IPS-18c (cell line): ENCODE results near the gene HOXB2.

Experiments used
- H3K4me3 ChIP-seq: 2 replicates; pipeline ENCODE4 v1.7.0; 2013; ENCODE audit warnings: low read depth, mild to moderate bottlenecking, low read length, moderate library complexity; ENCODE audit not compliant: insufficient read depth
- H3K9me3 ChIP-seq: one replicate; pipeline ENCODE4 v1.6.1; 2013; ENCODE audit warnings: mild to moderate bottlenecking, low read length, moderate library complexity; ENCODE audit not compliant: control insufficient read depth, insufficient read depth

The HOXB2 gene

DNA sequence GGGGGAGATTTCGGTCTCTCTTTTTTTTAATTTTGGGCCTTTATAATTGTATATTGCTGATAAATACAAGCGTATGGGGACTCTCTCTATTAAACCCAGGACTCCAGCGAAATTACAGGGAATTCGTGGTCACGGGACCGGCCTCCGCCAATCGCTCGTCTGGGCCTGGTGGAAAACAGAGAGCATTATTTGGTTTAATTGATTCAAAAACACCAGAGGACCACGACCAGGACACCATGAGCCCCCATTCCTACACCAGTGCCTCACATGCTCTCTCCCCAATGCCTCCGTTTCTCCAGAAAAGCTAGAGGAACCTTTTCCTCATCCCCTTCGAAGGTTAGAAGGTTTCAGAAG, at the start of gene HOXB2:
Gene HOXB2, minus strand, starts transcription at position 88 of the 354 bp plus-strand sequence. CDS start 198 bp downstream, outside the sequence.
- Histone ChIP-seq H3K4me3 (peak within 1 kb of the TSS; percentile 47; the same call in 1 of the 2 replicates), H3K9me3 (no peaks in the 10 kb centered on the region)

DNA sequence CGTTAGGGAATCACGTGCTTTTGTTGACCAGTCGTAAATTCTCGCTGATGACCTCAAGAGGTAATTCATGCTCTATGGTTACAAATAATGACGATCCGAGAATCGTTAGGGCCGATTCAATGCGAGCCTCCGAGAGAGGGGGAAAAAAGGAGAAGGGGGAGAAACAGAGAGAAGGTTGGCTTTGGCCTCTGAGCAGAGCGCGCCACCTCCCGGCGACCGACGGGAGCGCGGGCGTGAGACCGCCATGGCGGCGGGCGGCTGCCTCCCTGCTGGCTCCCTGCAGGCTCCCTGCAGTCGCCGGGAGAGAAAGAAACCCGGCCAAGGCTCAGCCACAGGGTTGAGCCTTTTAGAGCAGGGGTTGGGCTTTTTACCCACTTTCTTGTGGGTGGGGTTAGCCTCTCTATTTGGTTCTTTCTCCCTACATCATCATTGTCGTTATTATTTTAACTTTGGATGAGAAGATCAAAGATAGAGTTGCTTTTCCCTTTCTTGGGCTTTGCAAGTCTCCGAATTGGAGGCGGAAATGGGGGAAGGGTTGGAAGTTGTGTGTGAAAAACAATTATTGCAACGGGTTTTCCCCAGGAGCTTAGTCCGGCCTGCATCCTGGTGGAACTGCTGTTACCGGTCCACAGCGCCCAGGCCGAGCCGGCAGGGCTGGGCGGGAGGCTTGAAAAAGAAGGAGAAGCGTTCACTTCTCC, 49.1 kb upstream of the HOXB2 start:
- H3K4me3 ChIP-seq: peak overlapping the region; percentile 16; the same call in 1 of the 2 replicates
- H3K9me3 ChIP-seq: peaks cover 2% of the 10 kb centered on the region

DNA sequence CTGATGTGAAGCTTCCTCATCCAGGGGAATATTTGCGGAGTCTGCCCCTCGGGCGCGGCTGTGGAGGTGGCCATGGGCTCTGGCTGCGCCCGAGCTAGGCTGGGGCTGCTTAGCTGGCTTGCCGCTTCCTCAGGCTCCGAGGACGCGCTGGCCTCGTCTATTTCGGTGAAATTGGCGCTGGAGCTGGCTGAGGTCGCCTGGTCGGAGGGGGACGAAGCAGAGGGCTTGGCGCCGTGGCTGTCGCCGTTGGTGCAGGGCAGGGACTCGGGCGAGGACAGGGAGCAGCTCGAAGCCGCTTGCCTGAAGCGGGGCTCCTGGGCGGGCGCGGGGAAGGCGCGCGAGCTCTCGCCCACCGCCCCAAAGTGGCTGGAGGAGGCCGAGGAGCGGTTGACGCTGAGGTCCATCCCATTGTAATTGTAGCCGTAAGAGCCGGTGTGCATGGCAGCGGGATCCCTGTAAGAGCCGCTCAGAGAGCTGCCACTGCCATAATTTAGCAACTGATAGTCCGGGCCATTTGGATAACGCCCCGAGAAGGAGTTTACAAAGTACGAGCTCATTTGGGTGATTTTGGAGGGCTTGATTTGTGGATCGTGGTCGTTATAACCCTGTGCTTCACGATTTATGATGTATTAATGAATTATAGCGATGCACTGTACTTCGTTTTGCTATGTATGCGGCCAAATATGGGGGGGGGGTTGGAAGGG, 48.4 kb upstream of the HOXB2 start, which contains the start of gene HOXB5:
Gene HOXB5, minus strand, starts transcription at position 654 of the 704 bp plus-strand sequence. Its CDS starts 97 bp downstream, at position 557.
- peaks cover 2% of the 10 kb centered on the region for H3K9me3 ChIP-seq

DNA sequence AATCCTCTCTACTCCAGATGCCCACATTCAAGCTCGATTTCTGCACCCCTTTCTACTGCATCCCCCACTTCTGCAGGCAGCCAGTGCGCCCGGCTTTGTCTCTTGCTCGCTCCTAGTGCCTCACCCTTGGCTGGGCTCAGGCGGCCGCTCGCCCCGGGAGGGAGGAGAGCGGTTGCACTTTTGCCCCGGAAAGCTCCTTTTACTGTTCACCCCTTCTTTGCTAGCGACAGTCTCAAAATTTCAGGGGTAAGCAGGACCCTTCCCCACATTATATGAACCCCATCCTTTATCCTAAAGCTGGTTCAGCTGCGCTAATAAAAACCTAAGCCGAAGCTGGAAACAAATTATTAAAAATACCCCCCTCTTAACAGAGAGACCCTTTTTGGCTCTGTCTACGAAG, 47.7 kb upstream of the HOXB2 start:
- Histone ChIP-seq H3K4me3 (no peak overlapping the region), H3K9me3 (peaks cover 2% of the 10 kb centered on the region)

More for the DNA sequence above, 48.4 kb upstream of the HOXB2 start, which contains the start of gene HOXB5:
- peak within 1 kb of the TSS; percentile 16; the same call in 1 of the 2 replicates for H3K4me3 ChIP-seq

DNA sequence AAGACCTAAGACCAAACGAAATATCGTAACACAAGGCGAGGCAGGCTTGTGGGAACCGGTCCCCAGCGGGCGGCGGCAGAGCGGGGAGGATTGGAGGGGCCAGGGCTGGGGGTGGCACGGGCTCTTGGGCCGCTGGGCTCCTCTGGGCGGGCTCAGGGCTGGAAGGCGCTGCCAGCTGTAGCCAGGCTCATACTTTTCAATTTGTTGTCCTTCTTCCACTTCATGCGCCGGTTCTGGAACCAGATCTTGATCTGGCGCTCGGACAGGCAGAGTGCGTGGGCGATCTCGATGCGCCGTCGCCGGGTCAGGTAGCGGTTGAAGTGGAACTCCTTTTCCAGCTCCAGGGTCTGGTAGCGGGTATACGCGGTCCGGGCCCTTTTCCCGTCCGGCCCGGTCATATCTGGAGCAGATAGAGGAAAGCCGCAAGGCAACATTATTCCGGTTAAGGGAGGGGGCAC, 47.2 kb upstream of the HOXB2 start:
- peaks cover 2% of the 10 kb centered on the region for H3K9me3 ChIP-seq
- no peak overlapping the region for H3K4me3 ChIP-seq

DNA sequence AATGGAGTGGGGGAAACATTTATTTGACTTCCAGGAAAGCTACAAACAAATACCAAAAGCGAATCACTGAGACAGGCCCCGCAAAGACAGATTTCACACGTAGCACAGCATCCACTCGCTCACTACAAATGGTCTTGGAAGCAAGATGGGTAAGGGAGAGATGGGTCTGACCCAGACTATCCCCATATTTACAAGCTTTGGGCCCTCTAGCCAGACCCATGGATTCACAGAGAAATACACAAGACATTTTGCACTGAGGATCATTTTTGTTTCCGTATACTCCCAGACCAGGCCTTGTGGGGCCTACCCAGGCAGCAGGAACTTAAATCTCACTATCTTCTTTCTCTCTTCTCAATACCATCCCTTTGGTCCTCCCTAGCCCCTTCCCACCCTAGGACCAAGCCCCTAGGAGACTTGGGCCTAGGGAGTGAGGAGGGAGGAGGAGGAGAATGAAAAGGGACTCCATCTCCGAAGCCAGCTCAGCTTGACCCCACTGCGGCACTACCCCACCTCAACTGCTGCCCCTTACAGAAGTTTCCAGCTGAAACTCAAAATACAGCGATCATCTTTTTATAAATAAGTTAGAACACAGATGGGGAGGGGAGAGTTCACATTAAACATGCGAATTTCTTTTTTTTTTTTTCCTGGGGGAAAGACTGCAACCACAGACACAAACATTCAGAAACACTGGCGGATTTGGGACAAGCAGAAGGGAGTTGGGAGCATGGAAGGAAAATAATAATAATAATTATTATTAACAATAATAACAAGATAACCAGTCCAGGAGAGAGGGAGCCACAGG, 46.5 kb upstream of the HOXB2 start:
- Histone ChIP-seq H3K4me3 (no peak overlapping the region), H3K9me3 (peaks cover 2% of the 10 kb centered on the region)

DNA sequence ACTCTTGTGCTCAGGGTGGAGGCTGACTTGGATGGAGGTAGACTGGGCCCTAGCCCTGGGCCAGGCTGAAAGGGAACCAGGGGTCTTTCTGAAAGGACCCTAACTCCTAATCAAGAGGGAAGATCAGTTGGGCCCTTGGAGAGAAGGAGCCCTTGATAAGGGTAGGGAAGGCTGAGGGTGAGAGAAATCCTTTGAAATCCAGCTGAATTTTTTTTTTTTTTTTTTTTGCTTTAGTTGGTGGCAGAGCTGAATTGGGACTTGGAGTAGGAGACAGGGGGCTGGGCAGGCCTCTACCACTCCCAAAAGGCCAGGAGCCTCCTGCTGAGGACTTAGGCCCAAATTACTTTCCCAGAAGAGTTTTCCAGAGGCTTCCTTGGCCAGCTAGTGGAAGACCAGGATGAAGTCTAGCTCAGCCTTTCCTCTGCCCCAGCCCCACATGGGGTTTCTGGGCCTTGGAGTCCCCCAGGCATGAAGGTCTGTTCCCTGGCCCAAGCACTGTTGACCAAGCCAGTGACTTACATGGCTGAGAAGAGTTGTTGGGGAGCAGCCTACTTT, 45.8 kb upstream of the HOXB2 start:
- H3K4me3 ChIP-seq: no peak overlapping the region
- peaks cover 2% of the 10 kb centered on the region for H3K9me3 ChIP-seq

DNA sequence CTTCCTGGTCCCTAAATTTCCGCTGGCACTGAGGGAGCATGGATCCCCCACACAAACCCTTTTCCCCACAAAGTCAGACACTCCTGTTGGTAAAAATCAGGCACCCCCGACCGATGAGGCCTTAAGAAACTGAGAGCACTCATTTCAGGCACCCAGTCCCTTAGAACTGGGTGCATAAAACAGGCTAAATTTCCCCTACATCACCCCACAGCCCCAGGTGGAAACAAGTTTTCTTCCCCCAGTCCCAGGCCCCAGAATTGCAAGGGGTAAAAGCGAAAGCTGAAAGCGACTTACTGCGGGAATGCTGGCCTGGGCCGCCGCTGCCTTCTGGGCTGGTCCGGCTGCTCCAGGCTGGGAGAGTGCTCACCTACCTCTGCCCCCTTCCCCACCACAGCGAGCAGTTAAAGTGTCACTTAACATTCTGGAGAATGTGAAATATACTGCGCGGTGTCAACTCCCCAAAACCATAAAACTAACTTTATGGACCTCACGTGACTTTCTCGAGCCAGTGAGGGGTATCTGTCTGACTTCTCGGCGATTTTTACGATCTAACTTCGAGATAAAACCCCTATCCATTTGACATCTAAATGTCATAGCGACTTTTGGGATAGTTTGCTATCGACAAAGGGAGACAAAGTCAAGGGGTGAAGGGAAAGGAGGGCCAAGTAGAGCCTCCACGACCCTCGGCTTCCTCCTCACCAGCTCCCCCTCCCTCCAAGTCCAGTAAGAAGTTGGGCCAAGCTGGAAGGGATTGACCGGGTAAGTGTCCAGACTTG, 45.1 kb upstream of the HOXB2 start, which contains the start of gene HOXB3:
Gene HOXB3, minus strand, starts transcription at position 411 of the 776 bp plus-strand sequence. CDS start 37,767 bp downstream, outside the sequence.
- Histone ChIP-seq H3K4me3 (no peak within 1 kb of the TSS), H3K9me3 (peaks cover 2% of the 10 kb centered on the region)

DNA sequence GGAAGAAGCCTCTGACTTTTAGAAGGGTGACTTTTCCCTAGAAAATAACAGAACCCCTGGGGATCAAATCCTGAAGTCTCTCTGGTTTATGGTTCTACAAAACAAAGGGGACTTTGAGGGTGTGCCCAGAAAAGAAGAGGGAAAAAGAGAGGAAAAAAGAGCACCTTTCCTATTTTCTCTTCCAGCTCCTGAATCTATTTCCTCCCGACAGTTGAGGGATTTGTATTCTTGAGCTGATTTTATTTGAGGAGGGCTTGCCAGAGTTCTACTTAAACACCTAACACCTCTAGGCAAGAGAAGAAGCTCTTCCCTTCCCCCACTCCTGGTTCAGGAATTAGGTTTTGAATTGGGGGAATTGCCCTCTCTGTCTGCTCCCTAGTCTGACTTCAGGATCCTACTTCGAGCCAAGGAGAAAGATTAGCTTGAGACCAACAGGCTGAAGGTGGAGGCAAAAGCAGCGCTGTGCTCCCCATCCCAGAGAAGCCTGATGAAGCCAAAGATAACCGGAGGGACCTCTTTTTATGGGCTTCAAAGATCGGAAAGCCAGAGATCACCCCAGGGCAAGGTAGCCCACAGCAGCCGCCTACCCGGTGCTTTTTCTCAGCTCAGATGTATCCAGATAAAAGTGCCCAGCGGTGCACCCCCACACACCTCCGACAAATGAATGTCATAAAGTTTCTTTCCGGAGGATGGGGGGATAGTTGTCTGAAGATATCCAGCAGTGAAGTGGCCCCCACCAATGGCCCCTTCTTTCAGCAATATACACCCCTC, 44.3 kb upstream of the HOXB2 start:
- Histone ChIP-seq H3K4me3 (no peak overlapping the region), H3K9me3 (peaks cover 2% of the 10 kb centered on the region)

DNA sequence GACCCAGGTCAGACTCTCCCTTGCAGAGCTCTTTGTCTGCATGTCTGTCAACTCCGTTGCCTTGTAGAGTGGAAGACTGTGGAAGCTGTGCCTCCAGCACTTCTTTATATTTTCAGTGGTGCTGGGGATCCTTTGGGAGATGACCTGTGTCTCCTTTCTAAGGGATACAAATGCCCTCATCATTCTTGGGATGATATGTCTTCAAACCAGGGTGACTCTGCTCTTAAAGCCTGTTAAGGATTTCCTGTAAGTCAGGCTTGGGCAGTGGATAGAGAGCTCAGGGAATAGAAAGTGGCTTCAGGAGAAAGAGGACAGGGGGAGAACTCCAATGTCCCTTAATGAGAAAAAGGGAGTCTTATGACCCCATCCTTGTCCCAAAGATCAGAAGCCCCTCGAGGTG, 43.6 kb upstream of the HOXB2 start:
- Histone ChIP-seq H3K4me3 (no peak overlapping the region), H3K9me3 (peaks cover 2% of the 10 kb centered on the region)

DNA sequence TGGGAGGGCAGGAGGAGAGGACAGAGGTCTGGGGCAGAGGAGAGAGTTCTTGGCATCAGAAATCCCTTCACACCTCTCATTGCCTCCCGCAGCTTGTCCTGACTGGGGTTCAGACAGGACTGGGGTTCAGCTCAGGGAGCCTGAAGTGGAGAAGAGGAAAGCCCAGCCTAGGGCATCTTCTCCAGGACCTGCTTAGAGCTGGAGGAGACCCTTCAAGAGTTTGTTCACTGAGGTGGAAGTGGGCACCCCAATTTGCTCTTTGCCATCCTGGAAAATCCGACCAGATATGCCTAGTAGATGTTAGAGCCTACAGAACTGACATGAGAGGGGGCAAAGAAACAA, 43.1 kb upstream of the HOXB2 start:
- H3K9me3 ChIP-seq: peaks cover 2% of the 10 kb centered on the region
- no peak overlapping the region for H3K4me3 ChIP-seq

DNA sequence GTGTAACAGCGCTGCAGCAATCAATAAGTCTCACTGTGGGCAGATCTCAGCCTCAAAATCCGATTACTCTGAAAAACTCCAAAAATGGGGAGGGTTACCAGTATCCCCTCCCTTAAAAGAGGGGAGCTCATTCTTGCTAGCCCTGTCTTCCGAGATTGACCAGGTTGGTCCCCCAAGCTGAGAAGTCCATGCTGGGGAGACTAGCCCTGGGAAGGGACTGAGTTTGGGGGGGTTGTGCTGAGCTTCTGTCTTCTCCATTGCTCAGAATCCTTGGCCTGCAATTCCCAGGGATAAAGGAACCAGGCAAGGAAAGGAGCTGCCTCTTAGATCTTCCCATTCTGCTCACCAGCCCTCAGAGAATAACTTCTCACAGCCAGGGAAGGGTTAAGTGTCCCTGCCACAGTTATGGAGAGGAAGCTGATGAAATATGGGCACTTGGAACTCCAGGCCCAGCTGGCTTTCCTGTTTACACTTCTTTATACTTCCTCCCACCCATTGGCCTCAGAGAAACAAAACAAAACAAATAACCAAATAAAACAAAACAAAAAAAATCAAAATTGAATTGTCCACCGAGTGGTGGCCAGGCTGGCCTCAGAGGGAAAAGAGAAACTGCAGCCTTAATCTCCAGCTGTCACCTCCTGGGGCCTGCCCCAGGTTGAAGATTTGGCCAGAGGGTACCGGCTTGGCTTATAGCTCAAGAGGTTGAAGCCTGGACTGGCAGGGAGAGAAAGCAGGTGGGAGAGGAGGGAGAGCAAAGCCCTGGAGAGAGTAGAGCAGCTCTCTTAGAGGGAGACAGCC, 42.6 kb upstream of the HOXB2 start:
- Histone ChIP-seq H3K9me3 (peaks cover 2% of the 10 kb centered on the region), H3K4me3 (no peak overlapping the region)

DNA sequence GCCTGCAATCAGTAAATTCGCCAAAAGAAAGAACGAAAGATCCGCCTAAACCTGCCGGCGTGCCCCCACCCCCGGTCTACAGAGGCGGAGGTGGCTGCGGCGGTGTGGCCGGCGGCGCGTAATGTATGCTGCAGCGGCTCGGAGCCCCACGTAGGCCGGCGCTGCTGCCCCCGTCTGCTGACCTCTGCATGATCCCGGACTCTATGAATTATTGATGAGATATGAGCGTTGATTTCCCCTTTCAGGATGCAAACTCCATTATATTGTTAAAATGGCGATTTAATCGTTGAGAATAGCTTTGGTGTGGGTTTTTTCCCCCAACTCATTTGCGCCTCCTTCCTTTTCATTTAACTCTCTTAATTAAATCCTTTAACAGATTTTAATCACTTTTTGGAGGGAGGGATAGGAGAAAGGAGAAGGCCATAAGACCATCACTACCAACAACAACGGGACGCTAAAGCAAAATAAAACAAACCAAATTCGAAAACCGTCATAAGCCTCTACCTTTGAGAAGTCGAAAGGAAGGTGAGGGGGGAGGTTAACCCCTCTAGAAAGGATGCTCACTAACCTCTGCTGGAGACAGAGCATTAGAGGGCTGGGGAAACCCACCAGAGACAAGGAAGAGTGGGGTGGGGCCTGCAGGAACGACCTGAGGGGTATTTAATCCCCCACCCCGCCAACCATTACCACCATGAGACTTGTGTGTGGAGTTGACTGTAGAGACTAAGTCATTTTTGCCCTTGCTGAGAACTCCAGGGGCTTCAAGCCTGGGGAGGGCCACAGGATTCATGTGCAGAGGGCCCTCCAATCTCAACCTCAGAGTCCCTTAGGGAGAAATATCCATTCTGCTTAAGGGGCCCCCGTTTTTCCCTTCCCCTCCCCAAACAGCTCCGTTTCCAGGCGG, 41.7 kb upstream of the HOXB2 start:
- Histone ChIP-seq H3K4me3 (no peak overlapping the region), H3K9me3 (peaks cover 2% of the 10 kb centered on the region)

DNA sequence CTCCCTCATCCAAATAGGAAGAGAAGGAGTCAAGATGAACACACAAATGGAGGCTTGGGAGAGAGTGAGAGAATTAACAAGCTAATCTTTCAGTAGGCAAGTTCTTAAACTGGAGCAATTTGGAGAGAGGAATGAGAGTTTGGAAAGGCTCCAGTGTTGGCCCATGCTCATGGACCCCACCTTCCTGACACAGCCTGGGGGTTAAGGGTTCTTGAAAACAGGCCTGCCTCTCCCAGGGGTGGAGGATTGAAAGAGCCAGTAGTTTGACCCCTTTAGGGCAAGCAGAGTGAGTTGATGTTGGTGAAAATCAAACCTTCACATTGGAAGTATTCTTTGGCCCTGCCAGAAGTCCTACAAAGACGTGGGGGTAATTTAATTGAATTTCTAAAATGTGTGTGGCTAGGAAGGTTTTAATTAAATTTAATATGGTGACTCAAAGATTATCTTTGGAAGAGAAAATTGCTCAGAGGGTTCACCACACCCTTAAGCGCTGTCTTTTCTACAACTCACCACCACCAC, 39.4 kb upstream of the HOXB2 start:
- Histone ChIP-seq H3K4me3 (no peak overlapping the region), H3K9me3 (peaks cover under 1% of the 10 kb centered on the region)
